Lower leg skin (tissue), 4 donors: ENCODE data around the gene ACHE. TPM values are rescaled to one million over a fixed set of nuclear protein-coding genes. Genes with fewer than 3 reads are reported as not detected.
A peak's percentile ranks its signal among the peaks of the same experiment; 100 is the strongest.

Experiments
- DNase-seq, 2 donors: peaks; one replicate each; pipeline ENCODE4 v3.0.0-alpha.2; 2019; ENCODE audit warnings: low spot score in 2 of 2
- H3K4me3 ChIP-seq: fragments of 200-600 bp; sonication (generic); 2 replicates; pipeline ENCODE4 v1.5.1; 2017; ENCODE audit warnings: mild to moderate bottlenecking, low read depth; ENCODE audit not compliant: poor library complexity, severe bottlenecking
- CTCF ChIP-seq, 3 donors: fragments of 450-650 bp; IDR thresholded peaks; one replicate each; pipeline ENCODE4 v1.5.1; 2016; ENCODE audit warnings: antibody characterized with exemption in 3 of 3, mild to moderate bottlenecking in 3 of 3, moderate library complexity in 2 of 3
- POLR2A ChIP-seq, 2 donors: fragments of 450-650 bp; IDR thresholded peaks; one replicate each; pipeline ENCODE4 v1.6.1; 2016 to 2017; ENCODE audit warnings: antibody characterized with exemption in 2 of 2, mild to moderate bottlenecking in 1 of 2, moderate library complexity in 1 of 2
- WGBS, 2 donors: methylation state at CpG; one replicate each; pipeline ENCODE4 v1.1.5; 2018; 5-methylcytosine and 5-hydroxymethylcytosine counted together
- intact Hi-C: fragments of 100-400 bp; cut with DNase I; formaldehyde crosslinking; loops from one replicate; pipeline ENCODE4 v1.15.0; 2023; ENCODE audit warnings: low total_unique reads
- total RNA-seq, 4 donors: library from RNA; depleted of rRNA; stranded (reverse); fragments of >200 nt; gene quantifications; one replicate each; pipeline ENCODE4 v1.1.0, GENCODE V29; 2016

Gene ACHE
- total RNA-seq, 4 donors from 2014 or later, result 0.88 to 2.7 (median 1.1) TPM; not detected in 1

- 12 to 13% methylated on average over 24 to 26 of the region's 27 CpGs for WGBS, 2 donors
- H3K4me3 ChIP-seq, result peak overlapping the region; percentile 63
- DNase-seq, result peak; percentile 40 to 90
- TF ChIP-seq POLR2A (IDR thresholded peaks at IDR 0.05) (no peak), CTCF (IDR thresholded peaks at IDR 0.05) (no peak)
- intact Hi-C loops, result no loop called here
These were observed 27.8 kb downstream of the ACHE start for GRCh38 chr7:100867776-100868485.

GRCh38 chr7:100867040-100867775 is 28.5 kb downstream of the ACHE start, which contains the start of gene TRIP6:
Gene TRIP6 (plus strand): TSS chr7:100867387. CDS start chr7:100867498, 111 bp downstream.
- intact Hi-C loops, result no loop called here
- H3K4me3 ChIP-seq, result peak within 1 kb of the TSS; percentile 63
- WGBS, 2 donors, result 2 to 3% methylated on average over 32 to 33 of the region's 42 CpGs
- no peak for TF ChIP-seq CTCF (IDR thresholded peaks at IDR 0.05)
- no peak for TF ChIP-seq POLR2A (IDR thresholded peaks at IDR 0.05)
- DNase-seq, result peak; percentile 91 to 98

GRCh38 chr7:100866729-100867039 is 29.0 kb downstream of the ACHE start:
- TF ChIP-seq CTCF (IDR thresholded peaks at IDR 0.05) (no peak), POLR2A (IDR thresholded peaks at IDR 0.05) (no peak)
- intact Hi-C loops, result no loop called here
- 13 to 33% methylated on average over 5 of the region's 5 CpGs for WGBS, 2 donors
- DNase-seq, result no peak
- peak overlapping the region; percentile 63 for H3K4me3 ChIP-seq

GRCh38 chr7:100865938-100866728 is 29.6 kb downstream of the ACHE start:
- TF ChIP-seq POLR2A (IDR thresholded peaks at IDR 0.05) (no peak), CTCF (IDR thresholded peaks at IDR 0.05) (no peak)
- WGBS, 2 donors, result 19 to 25% methylated on average over 29 to 39 of the region's 46 CpGs
- DNase-seq, result peak; percentile 81 to 97

GRCh38 chr7:100865372-100865911 is 30.2 kb downstream of the ACHE start:
- DNase-seq, result peak in 1 of 2 donors; percentile 41
- TF ChIP-seq POLR2A (IDR thresholded peaks at IDR 0.05), result no peak
- no peak for TF ChIP-seq CTCF (IDR thresholded peaks at IDR 0.05)
- 28 to 44% methylated on average over 14 to 15 of the region's 17 CpGs for WGBS, 2 donors
- H3K4me3 ChIP-seq, result no peak overlapping the region
- intact Hi-C loops, result no loop called here

More at GRCh38 chr7:100865938-100866728, 29.6 kb downstream of the ACHE start:
- no peak overlapping the region for H3K4me3 ChIP-seq
- intact Hi-C loops, result no loop called here
